ENCODE data around the gene ANTXR1.

Gene ANTXR1

DNA sequence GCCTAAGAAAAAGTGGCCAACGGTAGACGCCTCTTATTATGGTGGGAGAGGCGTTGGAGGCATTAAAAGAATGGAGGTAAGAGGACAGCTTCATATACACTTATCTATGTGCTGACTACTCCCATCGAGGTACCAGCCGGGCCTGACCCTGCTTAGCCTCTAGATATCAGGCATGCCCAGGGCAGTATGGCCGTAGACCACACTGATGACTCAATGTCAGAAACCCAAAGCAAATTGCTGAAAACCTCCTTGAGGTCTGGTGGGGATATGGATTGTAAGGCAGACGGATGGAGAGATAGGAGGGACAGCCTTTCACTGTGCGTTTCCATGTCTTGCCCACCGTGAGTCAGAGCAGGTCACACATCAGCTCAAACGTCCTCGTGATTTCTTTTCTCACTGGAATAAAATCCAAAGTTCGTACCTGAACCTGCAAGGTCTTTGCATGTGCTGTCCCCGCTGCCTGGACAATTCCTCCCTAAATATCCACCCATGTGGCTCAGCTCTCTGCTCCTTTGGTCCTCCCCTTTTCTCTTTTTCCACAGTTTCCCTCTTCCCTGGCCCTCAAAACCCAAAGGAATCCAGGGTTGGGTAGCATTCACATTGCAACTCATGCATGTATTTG, 168.9 kb downstream of the ANTXR1 start:
- Histone ChIP-seq H2AFZ (ENCODE audit: low read depth) (no peak overlapping the region), H3K4me3 (IDR thresholded peaks at IDR 0.05; ENCODE audit: insufficient read depth, low read depth, low read length) (no peak overlapping the region), H3K79me2 (ENCODE audit: insufficient read depth, low read depth) (no peaks in the 10 kb centered on the region), H3K4me2 (no peak overlapping the region), H3K4me1 (ENCODE audit: low read depth, poor library complexity, severe bottlenecking) (no peaks in the 10 kb centered on the region), H3K27ac (no peak overlapping the region), H3K36me3 (ENCODE audit: insufficient read depth) (no peaks in the 10 kb centered on the region), H3K27me3 (ENCODE audit: insufficient read depth, low read depth) (no peaks in the 10 kb centered on the region), H4K20me1 (ENCODE audit: insufficient read depth) (no peaks in the 10 kb centered on the region), H3K9ac (no peak overlapping the region)
- TF ChIP-seq, protein P1, sequence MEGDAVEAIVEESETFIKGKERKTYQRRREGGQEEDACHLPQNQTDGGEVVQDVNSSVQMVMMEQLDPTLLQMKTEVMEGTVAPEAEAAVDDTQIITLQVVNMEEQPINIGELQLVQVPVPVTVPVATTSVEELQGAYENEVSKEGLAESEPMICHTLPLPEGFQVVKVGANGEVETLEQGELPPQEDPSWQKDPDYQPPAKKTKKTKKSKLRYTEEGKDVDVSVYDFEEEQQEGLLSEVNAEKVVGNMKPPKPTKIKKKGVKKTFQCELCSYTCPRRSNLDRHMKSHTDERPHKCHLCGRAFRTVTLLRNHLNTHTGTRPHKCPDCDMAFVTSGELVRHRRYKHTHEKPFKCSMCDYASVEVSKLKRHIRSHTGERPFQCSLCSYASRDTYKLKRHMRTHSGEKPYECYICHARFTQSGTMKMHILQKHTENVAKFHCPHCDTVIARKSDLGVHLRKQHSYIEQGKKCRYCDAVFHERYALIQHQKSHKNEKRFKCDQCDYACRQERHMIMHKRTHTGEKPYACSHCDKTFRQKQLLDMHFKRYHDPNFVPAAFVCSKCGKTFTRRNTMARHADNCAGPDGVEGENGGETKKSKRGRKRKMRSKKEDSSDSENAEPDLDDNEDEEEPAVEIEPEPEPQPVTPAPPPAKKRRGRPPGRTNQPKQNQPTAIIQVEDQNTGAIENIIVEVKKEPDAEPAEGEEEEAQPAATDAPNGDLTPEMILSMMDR (conservative IDR thresholded peaks at IDR 0.05; ENCODE audit: low read depth, low read length), result no peak

DNA sequence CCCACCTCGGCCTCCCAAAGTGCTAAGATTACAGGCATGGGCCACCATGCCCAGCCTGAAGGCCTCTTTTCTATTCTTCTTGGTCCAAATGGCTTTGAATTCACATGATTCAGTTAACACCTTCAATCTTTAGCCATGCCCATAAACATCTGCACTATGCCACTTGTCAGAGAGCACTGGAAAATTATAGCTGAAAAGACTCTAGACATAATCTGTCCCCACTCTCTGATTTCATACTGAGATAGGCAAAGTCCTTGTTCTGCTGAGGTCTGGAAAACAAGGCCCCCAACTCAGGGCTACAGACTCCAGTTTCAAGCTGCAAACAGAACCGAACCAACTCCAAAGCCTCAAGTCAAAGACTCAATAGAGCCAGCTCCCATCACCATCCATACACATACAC, 170.7 kb downstream of the ANTXR1 start:
- TF ChIP-seq, protein P1 (conservative IDR thresholded peaks at IDR 0.05; ENCODE audit: low read depth, low read length), result no peak

DNA sequence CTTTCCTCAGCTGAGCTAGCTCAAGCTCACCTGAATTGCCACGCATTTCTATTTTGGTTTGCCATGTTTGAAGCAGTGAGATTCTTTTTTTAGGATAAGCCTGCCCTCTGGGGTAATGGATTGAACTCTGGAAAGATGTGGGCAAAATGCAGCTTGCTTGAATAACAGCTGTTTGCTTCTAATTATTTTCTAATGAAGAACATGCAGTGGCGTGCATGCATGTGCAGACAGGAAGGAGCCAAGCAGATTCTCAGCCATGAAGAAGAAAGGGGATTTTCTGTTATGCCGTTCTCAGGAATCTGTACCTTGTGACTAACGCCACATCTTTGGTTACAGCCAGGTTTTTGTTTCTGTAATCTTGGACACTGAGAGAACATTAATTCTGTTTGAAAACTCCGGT, 171.2 kb downstream of the ANTXR1 start:
- no peaks in the 10 kb centered on the region for H3K27me3 ChIP-seq (ENCODE audit: insufficient read depth, low read depth)
- no peak overlapping the region for H2AFZ ChIP-seq (ENCODE audit: low read depth)
- no peak overlapping the region for H3K4me3 ChIP-seq (IDR thresholded peaks at IDR 0.05; ENCODE audit: insufficient read depth, low read depth, low read length)
- H3K27ac ChIP-seq, result no peak overlapping the region
- H3K9ac ChIP-seq, result no peak overlapping the region
- H3K4me2 ChIP-seq, result no peak overlapping the region
- H4K20me1 ChIP-seq (ENCODE audit: insufficient read depth), result no peaks in the 10 kb centered on the region
- H3K4me1 ChIP-seq (ENCODE audit: low read depth, poor library complexity, severe bottlenecking), result no peaks in the 10 kb centered on the region
- TF ChIP-seq, protein P1 (conservative IDR thresholded peaks at IDR 0.05; ENCODE audit: low read depth, low read length), result no peak
- H3K36me3 ChIP-seq (ENCODE audit: insufficient read depth), result no peaks in the 10 kb centered on the region
- H3K79me2 ChIP-seq (ENCODE audit: insufficient read depth, low read depth), result no peaks in the 10 kb centered on the region

More for the DNA sequence above, 170.7 kb downstream of the ANTXR1 start:
- no peak overlapping the region for H3K4me2 ChIP-seq
- no peaks in the 10 kb centered on the region for H3K79me2 ChIP-seq (ENCODE audit: insufficient read depth, low read depth)
- no peaks in the 10 kb centered on the region for H3K36me3 ChIP-seq (ENCODE audit: insufficient read depth)
- H3K4me1 ChIP-seq (ENCODE audit: low read depth, poor library complexity, severe bottlenecking), result no peaks in the 10 kb centered on the region
- H2AFZ ChIP-seq (ENCODE audit: low read depth), result no peak overlapping the region
- H3K27me3 ChIP-seq (ENCODE audit: insufficient read depth, low read depth), result no peaks in the 10 kb centered on the region
- no peak overlapping the region for H3K9ac ChIP-seq
- H3K27ac ChIP-seq, result no peak overlapping the region
- H3K4me3 ChIP-seq (IDR thresholded peaks at IDR 0.05; ENCODE audit: insufficient read depth, low read depth, low read length), result no peak overlapping the region
- no peaks in the 10 kb centered on the region for H4K20me1 ChIP-seq (ENCODE audit: insufficient read depth)

DNA sequence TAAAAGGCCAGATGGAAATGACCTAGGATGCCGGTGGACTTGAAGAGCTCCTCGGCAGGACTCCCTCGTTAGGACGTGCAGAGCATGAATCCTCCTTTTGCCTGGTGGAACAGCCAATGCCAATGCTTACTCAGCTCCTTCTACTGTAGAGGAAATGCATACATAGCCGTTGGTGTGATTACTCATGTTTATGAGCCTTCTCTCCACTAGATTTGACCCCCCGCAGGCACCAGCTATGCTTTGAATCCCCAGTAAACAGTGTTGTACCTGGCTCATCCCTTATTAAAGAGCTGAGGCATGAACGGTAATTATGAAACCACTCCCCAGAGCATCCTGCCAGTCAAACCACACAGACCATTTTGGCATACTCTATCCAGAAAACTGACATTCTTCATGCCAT, 172.8 kb downstream of the ANTXR1 start:
- H3K27me3 ChIP-seq (ENCODE audit: insufficient read depth, low read depth), result no peaks in the 10 kb centered on the region
- H3K4me2 ChIP-seq, result no peak overlapping the region
- H3K27ac ChIP-seq, result no peak overlapping the region
- H4K20me1 ChIP-seq (ENCODE audit: insufficient read depth), result no peaks in the 10 kb centered on the region
- no peak overlapping the region for H3K9ac ChIP-seq
- H3K79me2 ChIP-seq (ENCODE audit: insufficient read depth, low read depth), result no peaks in the 10 kb centered on the region
- H3K36me3 ChIP-seq (ENCODE audit: insufficient read depth), result no peaks in the 10 kb centered on the region
- H3K4me1 ChIP-seq (ENCODE audit: low read depth, poor library complexity, severe bottlenecking), result no peaks in the 10 kb centered on the region
- H2AFZ ChIP-seq (ENCODE audit: low read depth), result no peak overlapping the region
- TF ChIP-seq, protein P1 (conservative IDR thresholded peaks at IDR 0.05; ENCODE audit: low read depth, low read length), result no peak
- H3K4me3 ChIP-seq (IDR thresholded peaks at IDR 0.05; ENCODE audit: insufficient read depth, low read depth, low read length), result no peak overlapping the region

All from KMS-11 (cell line).